HG03139 (cell line): Measurements from ENCODE around the gene HES3.

Source experiments
- ATAC-seq: cut with Tn5 transposase; IDR thresholded peaks from one replicate; pipeline ENCODE4 v1.9.1; 2021; ENCODE audit not compliant: unreplicated experiment

Gene HES3

GRCh38 chr1:6276811-6277555, 33.0 kb downstream of the HES3 start:
- ATAC-seq = no peak

- no peak for ATAC-seq
Measured at GRCh38 chr1:6278263-6278662, 34.3 kb downstream of the HES3 start.

- no peak for ATAC-seq
Measured at GRCh38 chr1:6279066-6279465, 35.1 kb downstream of the HES3 start.

- no peak for ATAC-seq
Measured at GRCh38 chr1:6279613-6280383, 35.8 kb downstream of the HES3 start.

GRCh38 chr1:6280761-6281451, 36.9 kb downstream of the HES3 start:
- no peak for ATAC-seq

GRCh38 chr1:6281511-6282402, 37.8 kb downstream of the HES3 start:
- no peak for ATAC-seq

- ATAC-seq = no peak
Measured at GRCh38 chr1:6282577-6283270, 38.7 kb downstream of the HES3 start.

GRCh38 chr1:6285336-6285735, 41.4 kb downstream of the HES3 start:
- ATAC-seq = no peak

- ATAC-seq = no peak
Measured at GRCh38 chr1:6286266-6286665, 42.3 kb downstream of the HES3 start.

GRCh38 chr1:6287029-6287428, 43.0 kb downstream of the HES3 start:
- ATAC-seq = no peak

- ATAC-seq = no peak
Measured at GRCh38 chr1:6287431-6287886, 43.5 kb downstream of the HES3 start.

- no peak for ATAC-seq
Measured at GRCh38 chr1:6288026-6288425, 44.0 kb downstream of the HES3 start.

GRCh38 chr1:6288665-6289064, 44.7 kb downstream of the HES3 start:
- ATAC-seq = no peak

- ATAC-seq = no peak
Measured at GRCh38 chr1:6292102-6292501, 48.1 kb downstream of the HES3 start.

GRCh38 chr1:6294080-6294889, 50.3 kb downstream of the HES3 start:
- no peak for ATAC-seq

- no peak for ATAC-seq
Measured at GRCh38 chr1:6294890-6295556, 51.0 kb downstream of the HES3 start.
